Fibroblast of lung (primary cell): ENCODE measurements around the gene P2RY8.

ENCODE experiments used
- EZH2 ChIP-seq: IDR thresholded peaks from 2 replicates; pipeline ENCODE4 v1.5.1; 2012; ENCODE audit warnings: low read length, control low read depth, mild to moderate bottlenecking; ENCODE audit errors: missing control alignments
- TF ChIP-seq, protein P1 (sequence below), 2 donors: IDR thresholded peaks in 1 of 2; conservative IDR thresholded peaks in 1 of 2; 1 replicate in 1 of 2; 2 replicates in 1 of 2; pipeline ENCODE4 v1.5.1; 2011 to 2012; ENCODE audit warnings: low read length in 2 of 2, control low read depth in 1 of 2, inconsistent platforms in 1 of 2, low read depth in 1 of 2, mild to moderate bottlenecking in 1 of 2

DNA sequence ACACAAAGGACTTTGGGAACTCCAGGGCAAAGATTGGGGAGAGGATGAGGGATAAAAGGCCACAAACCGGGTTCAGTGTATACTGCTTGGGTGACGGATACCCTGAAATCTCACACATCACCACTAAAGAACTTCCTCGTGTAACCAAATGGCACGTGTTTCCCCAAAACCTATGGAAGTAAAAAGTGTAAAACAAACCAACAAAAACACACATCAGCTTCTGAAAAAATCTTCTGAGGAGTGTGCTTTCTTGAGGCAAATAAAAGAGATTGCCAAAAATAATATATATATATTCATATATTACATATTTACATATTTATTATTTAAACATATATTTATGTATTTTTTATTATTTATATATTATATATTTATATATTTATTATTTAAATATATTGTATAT is 3.9 kb downstream of the P2RY8 start:
- TF ChIP-seq, protein P1, sequence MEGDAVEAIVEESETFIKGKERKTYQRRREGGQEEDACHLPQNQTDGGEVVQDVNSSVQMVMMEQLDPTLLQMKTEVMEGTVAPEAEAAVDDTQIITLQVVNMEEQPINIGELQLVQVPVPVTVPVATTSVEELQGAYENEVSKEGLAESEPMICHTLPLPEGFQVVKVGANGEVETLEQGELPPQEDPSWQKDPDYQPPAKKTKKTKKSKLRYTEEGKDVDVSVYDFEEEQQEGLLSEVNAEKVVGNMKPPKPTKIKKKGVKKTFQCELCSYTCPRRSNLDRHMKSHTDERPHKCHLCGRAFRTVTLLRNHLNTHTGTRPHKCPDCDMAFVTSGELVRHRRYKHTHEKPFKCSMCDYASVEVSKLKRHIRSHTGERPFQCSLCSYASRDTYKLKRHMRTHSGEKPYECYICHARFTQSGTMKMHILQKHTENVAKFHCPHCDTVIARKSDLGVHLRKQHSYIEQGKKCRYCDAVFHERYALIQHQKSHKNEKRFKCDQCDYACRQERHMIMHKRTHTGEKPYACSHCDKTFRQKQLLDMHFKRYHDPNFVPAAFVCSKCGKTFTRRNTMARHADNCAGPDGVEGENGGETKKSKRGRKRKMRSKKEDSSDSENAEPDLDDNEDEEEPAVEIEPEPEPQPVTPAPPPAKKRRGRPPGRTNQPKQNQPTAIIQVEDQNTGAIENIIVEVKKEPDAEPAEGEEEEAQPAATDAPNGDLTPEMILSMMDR (conservative IDR thresholded peaks at IDR 0.05 in 1 of 2, IDR thresholded peaks at IDR 0.05 in 1 of 2; ENCODE audit: low read depth in 1 of 2, low read length in 2 of 2), result no peak
- TF ChIP-seq EZH2, result no peak
